ENCODE results near the gene PLCB1.

PLCB1 gene

GRCh38 chr20:8212286-8212685 lies 80.2 kb downstream of the PLCB1 start:
- DNase-seq (ENCODE audit: low spot score) = no peak

GRCh38 chr20:8213270-8213669 lies 81.2 kb downstream of the PLCB1 start:
- no peak for DNase-seq (ENCODE audit: low spot score)

GRCh38 chr20:8213831-8214587 lies 81.9 kb downstream of the PLCB1 start:
- no peak for DNase-seq (ENCODE audit: low spot score)

GRCh38 chr20:8215361-8215781 lies 83.3 kb downstream of the PLCB1 start:
- DNase-seq (ENCODE audit: low spot score) = peak; percentile 6

DNA sequence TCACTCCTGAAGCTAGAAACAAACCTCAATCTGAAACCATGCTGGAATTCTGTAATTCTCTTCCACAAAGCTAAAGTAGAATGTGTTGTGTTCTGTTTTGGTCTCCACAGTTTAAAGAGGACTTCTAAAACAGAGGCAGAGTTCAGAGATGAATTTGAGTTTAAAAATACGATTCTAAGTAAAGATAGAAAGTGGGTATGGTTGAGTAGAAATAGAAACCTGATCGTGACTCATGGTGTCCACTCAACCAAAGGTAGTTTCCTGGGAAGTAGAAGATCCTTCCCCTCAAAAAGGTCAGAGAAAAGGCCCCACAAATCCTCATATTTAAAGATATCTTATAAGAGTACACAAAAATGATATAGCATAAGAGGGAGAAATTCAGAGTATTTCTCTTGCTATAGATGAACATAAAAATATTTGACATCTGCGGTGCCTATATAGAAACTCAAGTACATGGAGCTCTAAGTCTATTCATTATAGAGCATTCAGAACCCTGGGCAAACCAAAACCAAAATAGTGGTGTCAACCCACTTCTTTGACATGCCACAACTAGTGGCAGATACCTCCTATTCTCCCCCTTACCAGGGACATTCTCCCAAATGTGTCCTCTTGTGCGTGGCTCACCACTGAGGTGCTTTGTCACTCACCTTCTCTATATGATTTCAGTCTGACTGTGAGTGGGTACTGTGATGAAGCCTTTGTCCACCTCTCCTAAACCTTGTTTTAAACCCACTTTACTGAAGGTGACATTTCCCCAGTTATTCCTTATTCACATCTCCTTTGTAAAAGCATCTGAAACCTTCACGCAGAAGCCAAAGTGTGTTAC lies 84.5 kb downstream of the PLCB1 start:
- DNase-seq (ENCODE audit: low spot score) = no peak

DNA sequence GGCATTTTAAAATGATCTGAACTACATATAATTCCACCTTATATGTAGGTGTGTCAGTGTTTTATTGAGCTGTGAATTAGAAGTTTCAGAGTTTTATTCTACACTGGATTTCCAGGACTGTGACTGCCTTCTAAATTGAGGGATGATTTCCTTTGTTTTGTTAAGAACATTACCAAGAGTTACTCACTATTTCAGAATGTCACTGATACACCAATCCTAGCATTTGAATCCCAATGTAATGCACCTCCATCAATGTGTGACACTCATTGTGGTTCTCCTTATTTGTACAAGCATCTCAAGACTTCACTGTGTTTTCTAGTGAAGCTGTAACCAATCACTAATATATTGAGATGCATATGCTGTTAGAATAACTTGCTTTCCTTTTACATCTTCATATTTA lies 86.8 kb downstream of the PLCB1 start:
- DNase-seq (ENCODE audit: low spot score) = peak; percentile 14

DNA sequence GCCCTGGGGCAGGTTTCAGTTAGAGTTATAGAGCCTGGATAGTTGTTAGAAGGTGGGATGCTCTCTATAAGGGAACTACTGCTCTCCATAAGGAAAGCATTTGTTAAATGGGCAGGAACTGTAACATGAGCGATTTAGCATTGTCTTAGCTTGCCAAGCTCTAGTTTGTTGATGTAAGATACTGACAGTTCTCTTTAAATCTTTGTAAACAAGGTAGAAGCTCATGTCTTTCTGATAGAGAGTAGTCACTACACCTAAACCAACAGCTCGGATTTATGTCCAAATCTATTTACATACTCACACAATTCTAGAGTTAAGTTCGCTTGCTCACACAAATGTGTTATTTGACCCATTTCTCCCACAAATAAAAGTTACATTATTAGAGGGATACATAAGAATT lies 87.3 kb downstream of the PLCB1 start:
- DNase-seq (ENCODE audit: low spot score) = no peak

- no peak for DNase-seq (ENCODE audit: low spot score)
Observed at GRCh38 chr20:8220716-8221115, 88.7 kb downstream of the PLCB1 start.

DNA sequence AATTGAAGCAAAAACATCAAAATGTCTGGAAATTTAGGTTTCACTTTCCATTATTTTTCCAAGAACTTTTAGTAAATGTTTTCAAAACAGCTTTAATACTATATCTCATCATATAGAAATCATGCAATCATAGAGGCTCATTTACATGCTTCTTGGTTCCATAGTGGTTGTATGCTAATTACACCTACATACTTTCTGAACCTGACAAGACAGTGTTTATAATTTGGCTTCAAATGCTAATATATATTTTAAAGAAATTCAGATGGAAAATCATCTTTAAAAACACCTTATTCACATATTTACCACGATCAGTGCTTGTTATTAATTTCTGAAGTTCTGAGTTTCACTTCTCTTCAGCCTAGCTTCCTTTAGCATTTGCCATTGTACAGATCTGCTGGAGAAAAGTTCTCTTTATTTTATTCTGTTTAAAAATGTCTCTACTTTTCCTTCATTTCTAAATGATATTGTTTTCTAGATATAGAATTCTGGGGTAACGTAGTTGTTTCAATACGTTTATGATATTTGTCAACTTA lies 89.9 kb downstream of the PLCB1 start:
- DNase-seq (ENCODE audit: low spot score) = no peak

- peak; percentile 35 for DNase-seq (ENCODE audit: low spot score)
Observed at GRCh38 chr20:8223091-8223870, 91.2 kb downstream of the PLCB1 start.

DNA sequence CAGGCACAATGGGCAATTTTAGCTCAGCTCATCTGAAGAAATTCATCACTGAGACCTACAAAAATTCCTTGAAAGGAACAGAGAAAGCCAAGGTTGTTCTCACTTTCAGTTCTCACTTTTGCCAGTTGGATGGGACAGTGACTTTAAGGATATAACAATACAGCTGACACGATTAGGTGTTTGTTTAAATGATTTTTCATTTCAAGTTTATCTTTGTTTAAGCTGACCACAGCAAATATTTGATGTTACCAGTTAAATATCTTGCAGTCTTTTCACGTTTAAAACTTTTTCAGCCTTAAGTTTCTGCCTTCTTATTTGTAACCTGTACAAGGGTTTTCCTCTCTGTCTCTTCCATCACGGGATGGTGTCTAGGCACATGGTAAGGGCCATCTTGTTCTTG lies 93.6 kb downstream of the PLCB1 start:
- DNase-seq (ENCODE audit: low spot score) = no peak

DNA sequence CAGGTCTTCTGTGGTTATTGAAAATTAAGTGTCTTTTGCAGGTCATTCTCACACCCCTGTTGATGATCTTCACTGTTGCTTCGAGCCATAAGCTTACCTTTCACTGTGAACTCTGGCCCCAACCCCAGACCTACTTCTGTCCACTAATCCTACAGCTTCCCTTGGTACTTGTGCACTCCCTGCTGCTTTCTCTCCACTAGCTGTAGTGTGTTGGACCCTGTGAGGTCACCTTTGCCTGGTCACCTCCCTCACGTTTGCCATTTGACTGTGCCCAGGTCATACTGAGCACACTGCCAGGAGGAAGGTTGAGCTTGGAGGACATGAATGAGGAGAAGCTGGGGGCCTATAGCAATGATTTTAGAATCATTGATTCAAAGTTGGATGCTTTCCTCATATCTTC lies 94.0 kb downstream of the PLCB1 start:
- no peak for DNase-seq (ENCODE audit: low spot score)

GRCh38 chr20:8227293-8227692 lies 95.2 kb downstream of the PLCB1 start:
- no peak for DNase-seq (ENCODE audit: low spot score)

DNA sequence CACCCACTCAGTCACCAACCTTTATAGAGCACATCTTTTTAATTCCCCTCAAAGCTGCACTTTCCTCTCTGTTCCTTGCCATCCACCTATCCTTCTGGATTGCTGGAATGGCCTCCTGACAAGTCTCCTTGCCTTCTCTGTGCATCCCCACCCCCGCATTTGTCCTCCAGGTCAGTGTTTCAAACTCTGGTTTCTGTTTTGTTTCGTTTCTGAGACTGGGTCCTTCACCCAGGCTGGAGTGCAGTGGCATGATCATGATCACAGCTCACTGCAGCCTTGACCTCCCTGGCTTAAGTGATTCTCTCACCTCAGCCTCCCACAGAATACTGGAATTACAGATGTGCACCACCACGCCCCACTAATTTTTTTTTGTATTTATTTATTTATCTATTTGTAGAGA lies 96.2 kb downstream of the PLCB1 start:
- DNase-seq (ENCODE audit: low spot score) = no peak

DNA sequence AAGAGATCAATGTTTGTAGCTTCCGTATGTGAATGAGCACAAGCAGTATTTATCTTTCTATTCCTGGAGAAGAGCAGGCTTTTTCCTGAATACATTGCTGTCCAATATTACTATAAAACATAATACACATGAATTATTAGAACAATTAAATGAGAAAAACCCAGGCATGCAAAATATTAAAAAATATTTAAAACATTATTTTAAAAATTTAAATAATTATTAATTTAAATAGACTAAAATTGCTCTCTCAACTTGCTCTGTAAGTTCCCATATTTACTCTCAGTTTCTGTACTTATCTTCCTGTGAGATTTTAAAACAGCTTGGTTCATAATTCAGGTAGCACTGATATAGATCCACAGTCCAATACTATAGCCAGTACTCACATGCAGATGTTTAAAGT lies 97.0 kb downstream of the PLCB1 start:
- no peak for DNase-seq (ENCODE audit: low spot score)

DNA sequence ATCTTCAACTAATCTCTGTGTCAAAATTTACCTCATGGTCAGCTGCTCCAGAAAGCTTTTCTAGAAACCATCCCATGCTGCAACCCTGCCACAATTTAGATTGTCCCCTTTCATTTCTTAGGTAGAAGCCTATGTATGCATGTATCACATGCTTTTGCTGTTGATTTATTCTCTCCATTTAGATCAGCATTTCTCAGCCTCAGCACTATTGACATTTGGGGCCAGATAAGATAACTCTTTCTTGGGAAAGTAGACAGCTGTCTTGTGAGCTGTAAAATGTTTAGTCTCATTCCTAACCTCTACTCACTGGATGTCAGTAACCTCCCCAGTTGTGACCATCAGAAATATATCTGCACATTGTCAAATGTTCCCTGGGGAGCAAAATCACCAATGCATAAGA lies 99.0 kb downstream of the PLCB1 start:
- DNase-seq (ENCODE audit: low spot score) = no peak

GRCh38 chr20:8232332-8232731 lies 100.3 kb downstream of the PLCB1 start:
- no peak for DNase-seq (ENCODE audit: low spot score)

DNA sequence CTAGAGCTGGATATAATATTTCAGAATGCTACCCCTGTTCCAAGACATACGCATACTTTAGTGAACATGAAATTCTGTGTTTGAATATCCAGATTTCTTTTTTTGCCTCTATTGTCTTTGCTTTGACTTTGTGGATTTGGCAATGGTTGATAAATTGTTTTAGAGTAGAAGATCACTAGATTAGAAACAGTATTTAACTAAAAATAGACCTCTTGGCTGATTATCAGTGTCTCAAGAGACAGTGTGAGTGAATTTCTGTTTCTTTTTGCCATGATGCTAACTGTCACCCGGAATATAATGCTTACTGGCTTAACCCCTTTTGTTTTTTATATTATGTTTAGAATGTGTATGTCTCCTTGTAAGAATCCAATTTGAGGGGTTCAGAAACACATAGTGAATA lies 102.5 kb downstream of the PLCB1 start:
- no peak for DNase-seq (ENCODE audit: low spot score)

- no peak for DNase-seq (ENCODE audit: low spot score)
Observed at GRCh38 chr20:8242066-8242465, 110.0 kb downstream of the PLCB1 start.

DNA sequence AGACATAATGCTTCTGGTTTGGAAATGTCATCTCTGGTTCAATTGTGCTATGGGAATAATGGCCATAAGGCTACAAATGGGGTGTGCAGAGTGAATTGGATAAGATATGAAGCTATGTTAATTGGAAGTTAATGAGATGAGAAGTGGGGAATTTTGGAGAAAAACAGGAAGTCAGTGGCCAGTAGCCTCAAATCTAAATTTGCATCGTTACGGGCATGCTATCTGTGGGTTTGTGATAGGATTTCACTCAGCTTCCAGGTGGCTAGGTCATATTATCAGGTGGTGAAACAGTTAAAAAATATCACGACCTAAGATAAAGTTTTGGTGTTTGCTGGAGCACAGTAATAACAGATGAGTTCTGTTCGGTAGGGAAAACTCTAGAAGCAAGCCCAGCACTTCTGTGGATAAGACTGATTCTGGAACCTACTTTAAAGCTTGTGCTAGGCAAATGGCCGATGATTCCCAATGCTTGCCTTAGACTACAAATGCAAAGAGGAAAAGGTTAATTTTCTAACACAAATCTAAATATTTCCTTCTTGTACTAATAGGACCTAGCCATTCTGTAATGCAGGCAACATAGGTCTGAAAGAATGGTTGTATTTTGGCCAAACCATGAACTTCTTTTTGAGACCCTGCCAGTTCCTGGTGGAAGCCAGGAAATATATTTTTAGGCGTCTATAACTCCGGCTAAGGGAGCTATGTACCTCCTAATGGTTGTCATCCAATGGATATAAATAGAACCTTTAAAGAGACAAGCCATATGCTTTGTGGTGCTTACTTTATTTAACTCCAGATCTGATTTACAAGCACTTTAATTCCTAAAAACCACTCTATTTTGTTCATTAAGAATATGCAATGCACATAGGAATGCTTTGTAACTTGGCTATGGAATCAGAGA lies 111.0 kb downstream of the PLCB1 start:
- DNase-seq (ENCODE audit: low spot score) = no peak

DNA sequence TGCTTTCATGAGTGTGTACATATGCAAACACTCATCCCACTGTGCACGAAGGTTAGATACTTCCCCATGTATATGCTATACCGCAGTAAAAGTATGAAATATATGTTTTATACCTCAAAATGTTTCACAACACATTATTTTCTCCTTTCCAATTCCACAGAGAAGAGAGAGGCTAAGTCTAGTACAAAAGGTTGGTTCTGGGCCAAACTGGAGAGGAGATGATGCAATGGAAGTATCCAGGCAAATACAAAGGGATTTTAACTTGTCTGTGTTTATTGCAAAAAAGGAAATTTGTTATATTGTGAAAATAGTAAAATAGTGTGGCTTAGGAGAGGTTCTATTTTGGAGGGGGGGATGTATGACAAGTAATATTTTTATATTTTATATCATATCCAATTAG lies 112.6 kb downstream of the PLCB1 start:
- DNase-seq (ENCODE audit: low spot score) = no peak

All from AG08396 (cell line).